ENCODE data around the gene ZC3H10. TPM values are rescaled to one million over a fixed set of nuclear protein-coding genes. Genes with fewer than 3 reads are reported as not detected.

The ZC3H10 gene
- total and polyA plus RNA-seq, 2 of the 4 experiments (the other 2 are of a cell fraction) = 1.5 to 3.6 TPM

DNA sequence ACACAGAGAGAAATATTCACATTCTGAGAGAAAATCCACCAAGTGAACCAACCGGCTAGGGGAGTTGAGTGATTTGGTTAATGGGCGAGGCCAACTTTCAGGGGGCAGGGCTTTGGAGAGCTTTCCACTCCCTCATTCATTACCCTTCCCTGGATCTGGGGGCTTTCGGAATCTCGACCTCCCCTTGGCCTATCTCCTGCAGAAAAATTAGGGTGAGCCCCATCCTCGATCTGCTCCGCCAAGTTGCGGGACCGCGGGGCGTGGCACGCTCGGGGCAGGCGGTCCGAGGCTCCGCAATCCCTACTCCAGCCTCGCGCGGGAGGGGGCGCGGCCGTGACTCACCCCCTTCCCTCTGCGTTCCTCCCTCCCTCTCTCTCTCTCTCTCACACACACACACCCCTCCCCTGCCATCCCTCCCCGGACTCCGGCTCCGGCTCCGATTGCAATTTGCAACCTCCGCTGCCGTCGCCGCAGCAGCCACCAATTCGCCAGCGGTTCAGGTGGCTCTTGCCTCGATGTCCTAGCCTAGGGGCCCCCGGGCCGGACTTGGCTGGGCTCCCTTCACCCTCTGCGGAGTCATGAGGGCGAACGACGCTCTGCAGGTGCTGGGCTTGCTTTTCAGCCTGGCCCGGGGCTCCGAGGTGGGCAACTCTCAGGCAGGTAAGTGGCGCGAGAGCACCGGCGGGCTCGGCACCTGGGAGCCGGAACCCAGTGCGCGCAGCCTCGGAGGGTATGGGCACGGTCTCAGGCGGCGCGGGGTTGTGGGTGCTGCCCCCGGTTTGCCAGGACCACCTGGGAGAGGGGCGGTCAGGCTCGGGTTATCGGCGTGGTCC lies 38.1 kb upstream of the ZC3H10 start, which contains the start of gene ERBB3:
ERBB3 (plus strand) TSS at position 443 of the 833 bp plus-strand sequence; CDS start at position 579, 136 bp downstream.
- TF ChIP-seq BHLHE40 (IDR thresholded peaks at IDR 0.05; ENCODE audit: low read depth, low read length) (peak; percentile 58; the same call in 1 of the 2 replicates), FOS (IDR thresholded peaks at IDR 0.05; ENCODE audit: low read depth, low read length) (peak; percentile 80), MAZ (IDR thresholded peaks at IDR 0.05; ENCODE audit: borderline replicate concordance, low read depth, low read length) (peak; percentile 99), MXI1 (IDR thresholded peaks at IDR 0.05; ENCODE audit: borderline replicate concordance, low read depth, low read length) (peak; percentile 81), CTCF (conservative IDR thresholded peaks at IDR 0.05; ENCODE audit: low read depth, low read length) (peak; percentile 19; the same call in 1 of the 2 replicates)
- TF ChIP-seq, protein P1, sequence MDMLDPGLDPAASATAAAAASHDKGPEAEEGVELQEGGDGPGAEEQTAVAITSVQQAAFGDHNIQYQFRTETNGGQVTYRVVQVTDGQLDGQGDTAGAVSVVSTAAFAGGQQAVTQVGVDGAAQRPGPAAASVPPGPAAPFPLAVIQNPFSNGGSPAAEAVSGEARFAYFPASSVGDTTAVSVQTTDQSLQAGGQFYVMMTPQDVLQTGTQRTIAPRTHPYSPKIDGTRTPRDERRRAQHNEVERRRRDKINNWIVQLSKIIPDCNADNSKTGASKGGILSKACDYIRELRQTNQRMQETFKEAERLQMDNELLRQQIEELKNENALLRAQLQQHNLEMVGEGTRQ (IDR thresholded peaks at IDR 0.05; ENCODE audit: low read depth, low read length) = no peak
- TF ChIP-seq, protein P2, sequence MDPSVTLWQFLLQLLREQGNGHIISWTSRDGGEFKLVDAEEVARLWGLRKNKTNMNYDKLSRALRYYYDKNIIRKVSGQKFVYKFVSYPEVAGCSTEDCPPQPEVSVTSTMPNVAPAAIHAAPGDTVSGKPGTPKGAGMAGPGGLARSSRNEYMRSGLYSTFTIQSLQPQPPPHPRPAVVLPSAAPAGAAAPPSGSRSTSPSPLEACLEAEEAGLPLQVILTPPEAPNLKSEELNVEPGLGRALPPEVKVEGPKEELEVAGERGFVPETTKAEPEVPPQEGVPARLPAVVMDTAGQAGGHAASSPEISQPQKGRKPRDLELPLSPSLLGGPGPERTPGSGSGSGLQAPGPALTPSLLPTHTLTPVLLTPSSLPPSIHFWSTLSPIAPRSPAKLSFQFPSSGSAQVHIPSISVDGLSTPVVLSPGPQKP (IDR thresholded peaks at IDR 0.05; ENCODE audit: borderline replicate concordance, low read depth, low read length) = no peak
- peaks cover 4% of the 10 kb centered on the region; the same call in 1 of the 2 replicates for H3K4me1 ChIP-seq (ENCODE audit: control insufficient read depth, insufficient read depth, low read length)
- peak within 1 kb of the TSS; percentile 86 for H2AK9ac ChIP-seq (replicated peaks; ENCODE audit: low read depth, low read length, poor library complexity)
- H2BK20ac ChIP-seq (ENCODE audit: low read depth, low read length) = no peak within 1 kb of the TSS; the same call in 1 of the 2 replicates
- no peaks in the 10 kb centered on the region for H3K36me3 ChIP-seq (ENCODE audit: control insufficient read depth, insufficient read depth, low read length)
- in situ Hi-C loops (cut with MboI; ENCODE audit: low sequenced_read_pairs) (no loop called here), dilution Hi-C loops (cut with HindIII; ENCODE audit: low sequenced_read_pairs, unreplicated experiment) (no loop called here), intact Hi-C loops (cut with micrococcal nuclease) (loop anchor here (1.0 to 2.0 kb wide), 2 partner anchors 24 to 33 kb away; partner anchors contain the start of gene PA2G4)
- ChIA-PET CTCF (interaction anchor here (0.6 to 1.4 kb wide), 5 partner anchors 10 to 38 kb away, joined by 3 to 4 read pairs (median 3); partner anchors contain the start of genes RPL41 and ZC3H10), POLR2A (ENCODE audit: unreplicated experiment) (no interaction called here)
- no TSS peak for BruUV-seq (replicated peaks)
- WGBS, 2 experiments (ENCODE audit: extremely low coverage in 2 of 2, insufficient read length in 1 of 2) = 2% methylated on average over 19 of the region's 59 CpGs; no CpG with 5 or more reads in 1 of the 2 experiments
- H3K9me1 ChIP-seq (ENCODE audit: insufficient read depth, low read length) = 0 out of 2 replicates have a peak, but pooled peaks cover 3% of the 10 kb centered on the region
- H4K20me1 ChIP-seq (ENCODE audit: insufficient read depth, low read length) = no peaks in the 10 kb centered on the region; the same call in 1 of the 2 replicates
- peak within 1 kb of the TSS; percentile 47; the same call in 1 of the 2 replicates for H3K27ac ChIP-seq (ENCODE audit: insufficient read depth, low read length)
- H3K4me3 ChIP-seq (ENCODE audit: insufficient read depth, low read depth, low read length) = peak within 1 kb of the TSS; percentile 67
- H3K79me1 ChIP-seq (ENCODE audit: low read depth in 1 of 2, low read length in 2 of 2) = no peaks in the 10 kb centered on the region
- H3K18ac ChIP-seq (ENCODE audit: low read depth, low read length) = no peak within 1 kb of the TSS
- H2BK15ac ChIP-seq (ENCODE audit: low read depth, low read length) = no peak within 1 kb of the TSS; the same call in 2 of the 3 replicates
- H3K9me3 ChIP-seq (ENCODE audit: control insufficient read depth, insufficient read depth, low read length) = no peaks in the 10 kb centered on the region
- 0 out of 2 replicates have a peak within 1 kb of the TSS, but pooled peaks have one; percentile 61 for H3K14ac ChIP-seq (replicated peaks; ENCODE audit: low read depth, low read length)
- H4K5ac ChIP-seq (ENCODE audit: low read depth, low read length) = no peak within 1 kb of the TSS
- H3K27me3 ChIP-seq (ENCODE audit: control insufficient read depth, insufficient read depth, low read length) = peaks cover 38% of the 10 kb centered on the region
- H4K8ac ChIP-seq (ENCODE audit: low read depth in 2 of 2, low read length in 2 of 2) = peak within 1 kb of the TSS in 1 of 2 experiments; percentile 90; a peak in 2 of 4 replicates
- no peak within 1 kb of the TSS for H3K56ac ChIP-seq (ENCODE audit: extremely low read depth, insufficient read depth, low read length)
- peak within 1 kb of the TSS; percentile 96 for H3K4me2 ChIP-seq (ENCODE audit: low read depth, low read length)
- ATAC-seq (ENCODE audit: low read depth) = peak; percentile 89
- peak within 1 kb of the TSS; percentile 76; the same call in 1 of the 2 replicates for H3K4ac ChIP-seq (ENCODE audit: low read depth, low read length)
- no peak within 1 kb of the TSS; the same call in 1 of the 2 replicates for H4K91ac ChIP-seq (ENCODE audit: insufficient read depth, low read depth, low read length)
- peak within 1 kb of the TSS; percentile 100 for H2AFZ ChIP-seq (replicated peaks; ENCODE audit: low read length, poor library complexity)
- DNase-seq = peak; percentile 81
- no peak within 1 kb of the TSS; the same call in 1 of the 2 replicates for H2BK120ac ChIP-seq (ENCODE audit: low read depth, low read length)
- no peak within 1 kb of the TSS for H2AK5ac ChIP-seq (ENCODE audit: low read depth, low read length)
- peak within 1 kb of the TSS; percentile 84; the same call in 1 of the 2 replicates for H3K23ac ChIP-seq (ENCODE audit: low read depth, low read length)
- H2BK5ac ChIP-seq (ENCODE audit: low read depth, low read length, poor library complexity, severe bottlenecking) = peak within 1 kb of the TSS; percentile 49
- H3K9ac ChIP-seq (ENCODE audit: low read depth, low read length) = peak within 1 kb of the TSS; percentile 66; the same call in 1 of the 2 replicates

Measured in IMR-90 (cell line).